EH (cell line): ENCODE results near the gene AATF.
A peak's percentile ranks its signal among the peaks of the same experiment; 100 is the strongest.

ENCODE experiments used
- DNase-seq: peaks from one replicate; pipeline ENCODE4 v3.0.0-alpha.2; 2015; ENCODE audit warnings: low read depth

Gene AATF, protein sequence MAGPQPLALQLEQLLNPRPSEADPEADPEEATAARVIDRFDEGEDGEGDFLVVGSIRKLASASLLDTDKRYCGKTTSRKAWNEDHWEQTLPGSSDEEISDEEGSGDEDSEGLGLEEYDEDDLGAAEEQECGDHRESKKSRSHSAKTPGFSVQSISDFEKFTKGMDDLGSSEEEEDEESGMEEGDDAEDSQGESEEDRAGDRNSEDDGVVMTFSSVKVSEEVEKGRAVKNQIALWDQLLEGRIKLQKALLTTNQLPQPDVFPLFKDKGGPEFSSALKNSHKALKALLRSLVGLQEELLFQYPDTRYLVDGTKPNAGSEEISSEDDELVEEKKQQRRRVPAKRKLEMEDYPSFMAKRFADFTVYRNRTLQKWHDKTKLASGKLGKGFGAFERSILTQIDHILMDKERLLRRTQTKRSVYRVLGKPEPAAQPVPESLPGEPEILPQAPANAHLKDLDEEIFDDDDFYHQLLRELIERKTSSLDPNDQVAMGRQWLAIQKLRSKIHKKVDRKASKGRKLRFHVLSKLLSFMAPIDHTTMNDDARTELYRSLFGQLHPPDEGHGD

DNA sequence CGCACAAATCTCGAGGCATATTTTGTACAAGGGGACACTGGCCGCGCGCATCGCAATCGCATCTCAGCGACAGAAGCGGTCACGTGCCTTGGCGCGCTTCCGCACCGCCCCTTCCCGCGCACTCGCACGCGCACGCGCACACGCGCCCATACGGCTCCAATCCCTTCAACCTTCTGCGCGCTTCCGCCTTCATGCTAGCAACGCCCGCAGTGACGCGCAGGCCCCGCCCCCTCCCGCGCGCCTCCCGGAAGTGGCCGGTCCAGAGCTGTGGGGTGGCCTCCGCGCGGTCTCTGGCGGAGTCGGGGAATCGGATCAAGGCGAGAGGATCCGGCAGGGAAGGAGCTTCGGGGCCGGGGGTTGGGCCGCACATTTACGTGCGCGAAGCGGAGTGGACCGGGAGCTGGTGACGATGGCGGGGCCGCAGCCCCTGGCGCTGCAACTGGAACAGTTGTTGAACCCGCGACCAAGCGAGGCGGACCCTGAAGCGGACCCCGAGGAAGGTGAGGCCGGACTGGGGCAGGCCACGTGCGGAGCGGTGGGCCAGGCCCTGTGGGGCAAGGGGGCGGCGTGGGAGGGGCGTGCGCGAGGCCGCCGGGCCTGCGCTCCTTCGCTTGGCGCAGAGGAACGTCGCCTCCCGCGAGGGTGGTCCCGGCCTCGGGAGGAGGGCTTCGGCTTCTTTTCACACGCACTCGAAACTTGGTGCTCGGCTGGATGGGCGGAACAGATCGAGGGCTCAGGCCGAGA, at the start of gene AATF:
TSS of gene AATF (plus strand) at position 238 of the 744 bp plus-strand sequence. CDS start at position 410, 172 bp downstream.
- DNase-seq: peak; percentile 96

DNA sequence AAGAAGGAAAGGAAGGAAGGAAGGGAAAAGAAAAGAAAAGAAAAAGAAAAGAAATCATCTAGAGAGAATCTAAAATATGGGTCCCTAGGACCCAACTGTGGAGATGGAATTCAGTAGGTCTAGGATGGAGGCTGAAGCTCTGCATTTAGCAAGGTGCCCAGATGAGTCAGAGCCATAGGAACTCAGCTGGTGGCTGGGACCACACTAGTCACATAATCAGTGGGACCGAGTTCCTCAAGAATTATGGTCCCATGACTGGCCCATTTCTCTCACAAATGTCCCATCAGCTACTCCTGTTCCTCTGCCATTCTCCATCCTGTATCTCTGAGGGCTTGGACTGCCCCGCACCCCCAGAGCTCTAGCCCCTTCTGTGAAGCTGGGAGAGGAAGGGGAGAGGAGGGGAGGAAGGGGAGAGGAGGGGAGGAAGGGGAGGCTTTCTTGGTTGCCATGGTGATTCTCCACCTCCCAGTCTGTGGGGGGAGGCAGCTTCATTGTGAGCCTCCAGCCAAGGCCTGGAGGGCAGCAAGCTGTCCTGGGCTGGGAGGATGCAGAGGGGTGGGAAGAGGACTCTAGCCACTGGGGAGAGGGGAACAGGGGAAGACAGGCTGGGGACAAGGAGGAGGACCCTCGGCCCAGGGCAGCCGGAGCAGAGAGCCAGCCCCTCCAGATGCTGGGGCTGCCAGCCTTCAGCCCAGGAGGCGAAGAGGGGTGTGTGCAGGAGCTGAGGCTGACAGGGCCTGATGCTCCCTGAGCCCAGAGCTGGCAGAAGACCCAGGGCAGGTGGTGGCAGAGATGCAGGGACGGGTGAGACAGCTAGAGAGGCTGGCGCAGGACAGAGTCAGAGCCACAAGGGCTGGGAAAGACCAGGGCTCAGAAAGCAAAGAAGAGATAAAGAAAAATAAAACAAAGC, 49.2 kb upstream of the AATF start:
- no peak for DNase-seq

DNA sequence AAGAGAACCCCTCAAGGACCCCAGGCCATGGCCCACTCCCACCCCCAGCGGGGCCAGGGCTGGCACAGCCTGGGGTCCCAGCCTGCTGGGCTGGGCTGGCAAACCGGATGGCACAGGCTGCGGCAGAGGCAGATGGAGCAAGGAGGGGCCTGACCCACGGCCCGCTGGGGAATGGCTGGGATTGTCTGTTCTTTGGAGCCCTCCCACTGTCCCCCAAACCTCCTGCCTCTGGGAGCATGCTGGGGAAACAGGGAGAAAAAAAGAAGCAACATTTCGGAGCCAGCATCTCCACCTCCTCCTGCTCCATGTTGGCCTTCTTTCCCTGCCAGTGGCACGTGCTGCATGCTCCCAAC, 48.6 kb upstream of the AATF start:
- DNase-seq: no peak

DNA sequence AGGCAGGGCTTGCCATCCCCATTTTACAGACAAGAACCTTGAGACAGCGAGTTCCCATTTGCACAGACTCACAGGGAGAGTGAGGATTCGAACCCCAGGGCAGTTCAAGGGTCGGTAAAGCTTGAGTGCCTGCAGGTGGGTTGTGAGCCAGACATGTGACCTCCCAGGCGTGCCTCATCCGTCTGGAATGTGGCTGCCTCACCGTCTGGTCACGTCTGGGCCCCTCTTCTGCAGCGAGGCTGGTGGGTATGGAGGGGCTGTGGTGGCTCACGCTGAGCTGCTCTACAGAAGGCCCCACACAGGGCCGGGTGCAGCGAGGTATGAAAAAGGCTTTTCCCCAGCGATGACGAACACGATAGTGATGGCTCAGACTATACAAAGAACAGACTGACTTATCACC, 47.2 kb upstream of the AATF start:
- peak; percentile 15 for DNase-seq

DNA sequence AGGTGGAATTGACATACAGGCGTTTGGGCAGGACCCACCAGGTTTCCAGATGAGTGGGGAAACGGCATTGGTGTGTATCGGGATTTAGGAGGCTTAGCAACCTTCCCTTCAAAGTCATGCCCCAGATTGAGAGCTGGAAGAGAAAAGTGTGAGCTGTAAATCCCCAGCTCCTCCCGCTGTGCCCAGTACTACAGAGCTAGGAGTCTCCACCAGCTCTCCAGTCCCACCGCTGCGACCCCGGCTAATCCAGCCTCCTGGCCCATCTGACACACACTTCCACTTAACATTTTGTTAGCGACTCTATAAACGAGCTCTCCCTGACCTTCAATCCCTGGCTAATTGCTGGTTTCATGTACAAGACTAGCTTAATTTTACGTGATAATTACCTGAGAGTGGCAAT, 41.3 kb upstream of the AATF start:
- DNase-seq: no peak

DNA sequence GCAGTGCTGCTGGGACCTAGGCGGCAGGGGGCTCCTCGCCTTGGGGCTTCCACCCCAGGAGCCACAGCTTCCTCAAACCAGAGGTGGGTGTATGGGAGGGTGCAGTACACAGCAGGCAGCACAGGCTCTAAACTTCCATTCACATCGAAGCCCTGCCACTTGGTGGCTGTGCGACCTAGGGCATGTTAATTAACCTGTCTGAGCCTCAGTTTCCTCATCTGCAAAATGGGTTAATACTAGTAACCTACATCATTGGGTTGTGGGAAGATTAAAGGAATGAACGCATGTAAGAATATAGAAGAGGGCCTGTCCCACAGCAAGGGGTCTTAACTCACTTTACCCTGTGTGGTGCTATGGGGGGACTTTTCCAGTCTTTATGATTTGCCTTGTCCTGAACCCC, 38.2 kb upstream of the AATF start:
- DNase-seq: no peak

DNA sequence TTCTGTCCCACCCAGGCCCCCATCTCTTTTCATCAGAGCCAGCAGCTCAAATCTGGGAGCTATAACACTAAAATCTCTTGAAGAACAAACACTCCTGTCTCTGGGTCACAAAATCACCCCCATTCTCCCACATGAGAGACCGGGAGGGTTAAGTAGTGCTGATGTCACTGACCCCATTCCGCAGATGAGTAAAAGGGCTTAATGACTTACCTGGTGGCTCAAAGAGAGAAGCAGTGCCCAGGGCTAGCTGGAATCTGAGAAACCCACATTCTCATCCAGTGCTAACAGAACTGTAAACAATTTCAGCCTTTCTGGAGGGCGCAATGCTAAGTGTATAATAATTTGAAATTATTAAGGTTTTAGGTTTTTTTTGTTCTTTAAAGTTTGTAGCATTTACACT, 37.8 kb upstream of the AATF start:
- DNase-seq: no peak

DNA sequence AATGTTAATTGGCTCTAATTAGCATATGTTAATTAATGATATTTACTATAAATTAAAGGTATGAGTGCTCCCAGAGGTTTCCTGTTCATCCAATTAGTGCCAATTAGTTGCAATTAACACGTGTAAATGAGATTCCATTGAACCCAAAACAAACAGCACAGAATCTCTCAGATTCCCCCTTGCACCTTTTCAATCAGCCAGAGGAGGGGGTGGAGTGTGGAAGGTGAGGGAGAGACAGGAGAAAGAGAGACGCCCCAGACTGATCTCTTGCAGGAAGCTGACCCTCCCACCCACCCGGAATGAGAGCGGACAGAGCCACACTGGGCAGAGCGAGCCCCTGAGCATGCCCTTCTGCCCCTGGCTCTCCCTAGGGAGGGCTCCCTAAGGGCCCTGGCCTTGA, 35.6 kb upstream of the AATF start:
- no peak for DNase-seq

DNA sequence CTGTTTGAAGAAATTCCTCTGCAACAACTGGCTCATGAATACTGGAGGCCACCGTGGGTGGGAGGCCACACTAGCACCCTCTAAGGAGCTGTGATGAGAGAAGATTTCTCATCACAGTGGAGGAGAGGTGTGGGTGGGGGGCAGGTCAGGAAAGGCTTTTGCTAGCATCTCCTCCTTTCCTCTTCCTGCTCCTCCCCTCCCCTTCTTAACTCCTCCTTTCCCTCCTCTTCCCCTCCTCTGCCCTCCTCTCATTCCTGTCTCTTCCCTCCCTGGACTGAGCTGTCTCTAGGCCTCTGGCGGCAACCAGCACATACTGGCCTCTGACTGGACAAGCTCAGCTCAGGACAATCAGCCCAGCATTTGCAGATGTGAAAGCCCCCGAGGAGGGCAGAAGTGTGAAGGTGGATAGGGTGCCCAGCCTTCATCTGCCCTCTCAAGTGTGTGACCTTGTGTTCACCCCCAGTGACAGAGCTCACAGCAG, 30.5 kb upstream of the AATF start:
- DNase-seq: peak; percentile 31

DNA sequence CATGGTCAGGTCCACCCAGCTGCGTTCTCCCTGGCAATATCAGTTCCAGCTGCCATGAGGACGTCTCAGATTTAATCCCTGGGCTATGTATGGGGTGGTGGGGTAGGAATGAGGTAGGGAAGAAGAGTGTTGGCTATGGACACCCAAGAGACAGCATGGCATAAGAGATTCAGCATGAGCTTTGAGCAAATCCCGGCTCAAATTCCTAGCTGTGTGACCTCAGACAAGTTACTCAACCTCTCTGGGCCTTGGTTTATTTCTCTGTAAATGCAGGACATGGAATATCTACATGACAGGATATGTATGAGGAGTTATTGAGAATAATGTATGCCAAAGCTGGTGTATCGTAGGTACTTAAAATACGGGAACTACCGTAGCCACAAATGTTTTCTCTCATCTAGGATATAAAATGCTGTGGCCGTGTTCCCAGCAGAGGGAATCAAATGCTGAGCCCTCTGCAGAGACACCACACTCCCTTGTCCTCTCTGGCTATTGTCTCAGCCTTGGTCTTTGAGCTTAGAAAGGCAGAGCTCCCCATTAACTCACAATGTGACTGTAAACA, 29.3 kb upstream of the AATF start:
- no peak for DNase-seq

DNA sequence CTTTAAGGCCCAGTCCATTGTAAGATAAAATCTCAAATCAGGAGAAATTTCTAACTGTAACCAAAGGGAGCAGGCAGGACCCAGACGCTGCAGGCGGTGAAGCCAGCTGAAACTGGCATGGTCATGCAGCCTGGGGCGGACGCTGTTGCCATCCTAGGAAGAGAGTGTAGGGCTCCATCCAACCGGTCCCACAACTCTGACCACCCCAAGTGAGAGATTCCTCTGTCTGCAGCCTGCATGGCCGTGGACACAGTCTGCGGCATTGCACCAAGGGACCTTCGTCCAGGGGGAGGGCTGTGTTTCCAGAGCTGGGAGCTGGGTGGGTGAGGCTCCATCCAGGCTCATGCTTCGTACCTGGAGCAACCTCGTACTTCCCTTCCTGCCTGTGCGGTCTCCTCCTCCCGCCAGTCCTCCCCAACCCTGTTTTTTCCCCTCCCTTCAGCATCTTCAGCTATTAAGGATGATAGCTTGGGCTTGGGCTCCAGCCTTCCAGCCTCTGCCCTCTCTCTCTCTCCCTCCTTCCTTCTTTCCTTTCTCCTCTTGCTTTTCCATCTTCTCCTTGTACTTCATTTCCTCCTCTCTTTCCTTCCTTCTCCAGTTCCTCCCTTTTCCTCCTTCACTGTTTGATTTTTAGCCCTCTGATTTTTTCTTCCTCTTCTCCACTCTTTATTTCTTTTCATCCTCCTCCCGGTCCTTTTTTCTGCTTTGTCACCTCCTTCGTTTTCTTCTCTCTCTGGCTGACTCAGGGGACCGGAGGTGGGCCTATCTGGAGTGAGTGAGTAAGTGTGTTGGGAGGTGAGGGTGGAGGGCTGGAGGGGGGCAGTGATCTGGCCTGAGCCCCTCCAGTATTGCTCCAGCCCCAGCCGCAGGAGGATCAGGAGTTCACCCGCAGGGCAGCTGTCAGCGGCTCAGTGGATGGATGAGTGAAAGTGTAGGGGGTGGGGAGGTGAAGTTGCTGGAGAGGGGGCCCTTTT, 28.4 kb upstream of the AATF start:
- DNase-seq: no peak

DNA sequence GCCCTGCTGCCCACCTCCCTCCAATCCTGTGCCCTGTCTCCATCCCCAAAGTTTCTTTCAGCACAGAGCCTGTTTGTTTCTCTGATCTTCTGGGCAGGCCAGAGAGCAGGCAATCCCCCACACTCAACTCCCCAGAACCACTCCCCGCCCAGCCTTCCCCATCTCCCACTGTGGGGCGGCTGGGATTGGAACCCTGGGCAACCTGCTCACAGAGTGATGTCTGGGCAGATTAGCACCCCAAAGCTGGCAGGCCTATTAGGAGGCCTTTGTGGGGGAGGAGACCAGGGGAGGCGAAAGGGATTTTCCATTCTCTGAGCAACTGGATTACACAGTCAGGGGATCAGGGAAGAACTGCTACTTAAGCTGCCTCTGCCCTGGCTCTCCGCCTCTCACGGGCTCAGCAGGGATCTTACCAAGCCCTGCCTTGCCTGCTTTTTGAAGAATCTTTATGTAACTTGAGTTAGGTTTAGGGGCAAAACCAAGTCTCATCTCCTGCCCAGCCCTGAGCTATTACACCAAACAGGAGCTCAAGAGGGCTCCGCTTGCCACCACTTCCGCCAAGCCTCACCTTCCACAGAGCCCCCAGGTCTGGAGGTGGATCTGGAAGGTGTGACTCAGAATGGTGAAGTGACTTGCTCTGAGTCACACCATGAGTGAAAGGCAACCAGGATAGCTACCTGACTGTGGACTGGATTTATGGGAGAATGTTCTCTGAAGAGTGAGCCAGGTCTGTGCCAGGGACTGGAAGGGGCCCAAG, 27.5 kb upstream of the AATF start:
- DNase-seq: no peak

DNA sequence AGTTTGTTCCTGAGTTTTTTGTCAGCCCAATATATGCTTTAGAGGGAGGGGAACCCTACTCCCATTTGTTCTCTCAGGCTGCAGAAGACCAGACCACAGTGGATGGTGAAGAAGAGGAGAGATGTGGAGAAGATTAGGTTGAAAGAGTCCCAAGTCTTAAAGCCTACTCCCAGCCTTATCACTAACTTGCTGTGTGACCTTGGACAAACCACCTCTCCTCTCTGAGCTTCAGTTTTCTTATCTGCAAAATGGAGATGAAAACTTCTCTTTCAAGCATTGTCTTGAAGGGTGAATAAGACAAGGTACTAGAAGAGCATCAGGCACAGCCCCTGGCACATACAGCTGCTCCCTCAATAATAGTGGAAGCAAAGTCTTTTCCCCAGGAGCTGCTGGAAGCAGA, 26.6 kb upstream of the AATF start:
- no peak for DNase-seq

DNA sequence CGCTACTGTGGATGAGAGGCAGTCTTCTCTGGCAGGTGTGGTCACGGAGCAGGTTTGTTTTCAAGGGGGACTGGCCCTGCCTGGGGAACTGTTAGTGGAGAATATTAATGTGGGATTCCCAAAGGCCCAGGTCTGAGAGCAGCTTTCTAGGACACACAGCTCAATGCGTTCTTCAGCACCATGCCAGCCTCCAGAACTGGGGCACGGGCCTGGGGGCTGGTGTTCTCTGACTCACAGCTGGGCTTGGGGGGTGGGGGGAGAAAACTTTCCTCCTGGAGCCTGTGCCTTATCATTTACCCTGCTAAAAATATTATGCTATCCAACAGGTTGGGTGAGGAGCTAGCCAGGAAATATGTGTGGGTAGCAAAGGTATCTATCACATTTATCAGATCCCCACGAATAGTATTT, 24.9 kb upstream of the AATF start:
- no peak for DNase-seq

DNA sequence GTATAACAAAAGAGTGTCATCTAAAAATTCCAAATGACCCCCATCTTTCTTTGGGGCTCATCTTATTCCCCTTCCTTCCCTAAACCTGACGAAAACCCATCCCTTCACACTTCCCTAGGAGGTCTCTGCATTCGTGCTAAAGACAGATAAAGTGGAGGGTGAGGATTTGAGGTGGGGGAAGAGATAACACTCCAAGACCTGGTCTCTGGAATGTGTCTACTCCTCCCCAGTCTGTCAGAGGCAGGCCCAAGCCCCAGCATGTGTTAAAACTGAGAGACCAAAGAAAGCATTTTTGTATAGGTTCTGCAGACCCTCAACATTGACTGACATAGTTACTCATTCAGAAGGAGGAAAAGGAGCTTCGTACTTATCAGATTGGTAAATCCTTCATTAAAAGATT, 22.5 kb upstream of the AATF start:
- DNase-seq: no peak

DNA sequence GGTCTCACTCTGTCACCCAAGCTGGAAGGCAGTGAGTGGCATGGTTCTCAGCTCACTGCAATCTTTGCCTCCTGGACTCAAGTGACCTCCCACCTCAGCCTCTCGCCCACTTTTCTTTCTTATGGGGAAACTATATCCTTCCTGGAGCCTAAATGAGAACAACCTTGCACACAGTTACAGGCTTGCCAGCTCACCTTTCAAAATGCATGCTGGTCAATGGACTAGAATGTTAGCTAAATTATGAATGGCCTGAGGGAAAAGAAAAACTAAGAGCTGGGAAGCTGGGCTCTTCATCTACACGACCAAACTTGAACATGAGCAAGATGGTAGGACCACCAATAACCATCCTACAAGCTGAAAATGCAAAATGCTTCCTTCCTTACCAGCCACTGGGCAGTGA, 22.1 kb upstream of the AATF start:
- DNase-seq: no peak

DNA sequence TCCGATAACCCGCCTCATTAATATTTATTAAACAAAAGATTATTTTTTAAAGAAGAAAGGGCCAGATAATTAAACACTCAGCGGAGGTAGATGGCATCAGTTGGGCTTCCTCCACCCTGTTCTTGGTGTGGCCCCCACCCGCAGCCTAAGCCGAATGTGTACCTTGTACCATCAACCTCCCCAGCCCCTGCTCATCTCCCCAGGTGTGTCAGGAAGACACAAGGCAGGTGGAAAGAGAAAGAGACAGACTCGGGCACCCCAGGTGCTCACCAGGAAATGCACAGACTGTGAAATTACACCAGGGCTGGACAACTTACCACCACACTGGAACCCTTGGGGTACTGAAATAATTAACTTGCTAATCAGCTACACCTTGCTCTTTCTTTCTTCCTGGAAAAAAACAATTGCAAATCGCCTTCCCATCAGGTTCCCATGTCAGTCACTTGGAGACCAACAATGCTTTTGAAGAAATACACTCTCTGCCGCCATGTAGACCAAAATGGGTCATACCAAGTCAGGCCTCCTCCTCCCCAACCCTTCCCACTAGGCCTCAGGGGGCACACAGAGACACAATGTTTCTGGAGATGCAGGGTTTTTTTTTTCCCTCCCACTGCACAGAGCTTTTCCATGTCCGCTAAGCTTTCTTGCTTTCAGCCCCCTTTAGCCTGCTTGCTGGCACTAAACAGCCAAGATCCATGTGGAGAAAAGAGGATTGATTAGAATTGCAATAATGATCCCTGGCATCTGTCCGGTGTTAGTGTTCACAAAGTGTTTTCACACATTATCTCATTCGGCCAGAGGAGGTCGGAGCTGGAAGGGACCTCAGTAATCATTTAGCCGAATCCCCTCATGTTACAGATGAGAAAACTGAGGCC, 20.0 kb upstream of the AATF start:
- DNase-seq: no peak

DNA sequence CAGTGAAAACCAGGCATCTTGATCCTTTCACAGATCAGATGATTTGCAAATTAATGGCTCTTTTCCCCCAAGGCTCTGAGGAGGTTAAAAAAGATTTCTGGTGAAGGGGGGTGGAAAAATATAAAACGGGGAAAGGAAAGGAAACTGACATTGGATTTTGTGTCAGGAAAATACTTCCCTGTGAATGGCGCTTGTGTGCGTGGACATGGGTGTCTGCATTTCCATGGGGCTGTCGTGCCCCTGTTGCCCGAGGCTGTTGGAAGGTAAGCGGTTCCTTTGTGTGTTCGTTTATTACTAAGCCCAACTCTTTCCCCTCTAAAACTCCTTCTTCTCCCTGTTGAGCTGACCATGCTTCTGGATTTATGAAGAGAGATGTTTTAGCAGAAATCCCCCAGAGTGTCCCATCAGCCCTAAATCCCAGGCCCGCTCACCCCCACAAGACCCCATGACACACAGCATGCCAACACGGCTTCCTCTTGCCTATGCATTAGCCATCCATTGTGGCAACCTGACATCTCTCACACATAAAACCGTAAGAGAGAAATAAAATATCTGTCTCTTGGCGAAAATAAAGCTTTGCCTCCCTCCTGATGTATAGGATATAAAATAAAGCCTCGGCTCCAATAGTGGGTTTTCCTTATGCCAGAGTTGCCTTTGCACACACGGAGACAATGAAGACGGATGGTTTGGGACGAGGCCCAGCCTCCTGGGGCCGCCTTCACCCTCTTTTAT, 18.7 kb upstream of the AATF start:
- no peak for DNase-seq
